ENCODE data around the gene RAB28.

GRCh38 chr4:13452927-13453579, 31.1 kb downstream of the RAB28 start:
- TF ChIP-seq EZH2 (IDR thresholded peaks at IDR 0.05; ENCODE audit: insufficient read depth, low read length) (no peak), CTCF (IDR thresholded peaks at IDR 0.05; ENCODE audit: insufficient read depth, low read depth, low read length) (no peak)
